ENCODE measurements around the gene PFDN2. TPM values are rescaled to one million over a fixed set of nuclear protein-coding genes. Genes with fewer than 3 reads are reported as not detected.

Gene PFDN2
- total and polyA plus RNA-seq, 10 of the 15 experiments (the other 5 are each of a cell fraction or from before 2014, with no cell fraction given) = 30.0 to 141 (median 80.5) TPM

GRCh38 chr1:161153682-161154337 is 36.0 kb upstream of the PFDN2 start, which contains the start of gene UFC1 (continued):
- TF ChIP-seq MYC (IDR thresholded peaks at IDR 0.05; ENCODE audit: insufficient read depth, insufficient read length, insufficient replicate concordance, low read length, severe bottlenecking) (peak; percentile 64), RUNX3 (IDR thresholded peaks at IDR 0.05; ENCODE audit: low read length) (peak; percentile 73), ATF7 (IDR thresholded peaks at IDR 0.05; ENCODE audit: low read depth) (peak; percentile 78), SMAD5 (IDR thresholded peaks at IDR 0.05; ENCODE audit: low read depth) (peak; percentile 71; the same call in 1 of the 2 replicates), RELA (IDR thresholded peaks at IDR 0.05; ENCODE audit: borderline replicate concordance, partially characterized antibody) (peak; percentile 74), ZNF592 (IDR thresholded peaks at IDR 0.05) (no peak), IRF3 (IDR thresholded peaks at IDR 0.05) (no peak), YBX1 (IDR thresholded peaks at IDR 0.05) (no peak), ZNF24 (IDR thresholded peaks at IDR 0.05) (no peak), MTA3 (IDR thresholded peaks at IDR 0.05; ENCODE audit: borderline replicate concordance, low read length) (0 out of 2 replicates have a peak, but pooled peaks have one; percentile 52), JUNB (IDR thresholded peaks at IDR 0.05) (no peak), POLR2AphosphoS2 (IDR thresholded peaks at IDR 0.05; ENCODE audit: low read depth, low read length) (peak; percentile 78; the same call in 1 of the 2 replicates), ZBTB4 (CRISPR knock-in tag; IDR thresholded peaks at IDR 0.05) (no peak), YY1 (IDR thresholded peaks at IDR 0.05; ENCODE audit: low read depth, low read length) (peak; percentile 100), ZNF687 (IDR thresholded peaks at IDR 0.05) (peak; percentile 43; the same call in 1 of the 2 replicates)
